ENCODE data around the gene PNLIPRP2.

Gene PNLIPRP2

GRCh38 chr10:116594525-116595035 lies 26.2 kb upstream of the PNLIPRP2 start:
- no peak for TF ChIP-seq FOXP2 (optimal IDR thresholded peaks at IDR 0.05; ENCODE audit: control extremely low read depth, extremely low read length, insufficient read depth)
- Histone ChIP-seq H3K9ac (ENCODE audit: insufficient read length) (no peak overlapping the region), H3K9me3 (ENCODE audit: low read depth, low read length) (no peaks in the 10 kb centered on the region), H3K27ac (no peak overlapping the region), H3K4me3 (no peak overlapping the region), H3K36me3 (ENCODE audit: insufficient read depth, low read length) (no peaks in the 10 kb centered on the region)
- no peak for DNase-seq (ENCODE audit: low read depth, low spot score)

GRCh38 chr10:116596062-116596461 lies 24.7 kb upstream of the PNLIPRP2 start:
- Histone ChIP-seq H3K36me3 (ENCODE audit: insufficient read depth, low read length) (no peaks in the 10 kb centered on the region), H3K27ac (no peak overlapping the region), H3K4me3 (no peak overlapping the region), H3K9ac (ENCODE audit: insufficient read length) (no peak overlapping the region), H3K9me3 (ENCODE audit: low read depth, low read length) (no peaks in the 10 kb centered on the region)
- TF ChIP-seq EZH2 (IDR thresholded peaks at IDR 0.05): no peak
- no peak for DNase-seq (ENCODE audit: low read depth, low spot score)

- DNase-seq (ENCODE audit: low read depth, low spot score): no peak
- Histone ChIP-seq H3K4me3 (no peak overlapping the region), H3K9me3 (ENCODE audit: low read depth, low read length) (no peaks in the 10 kb centered on the region), H3K9ac (ENCODE audit: insufficient read length) (no peak overlapping the region), H3K36me3 (ENCODE audit: insufficient read depth, low read length) (no peaks in the 10 kb centered on the region), H3K27ac (no peak overlapping the region)
- TF ChIP-seq POLR2AphosphoS5 (IDR thresholded peaks at IDR 0.05; ENCODE audit: borderline replicate concordance, low read depth, low read length) (no peak), EZH2 (IDR thresholded peaks at IDR 0.05) (no peak), FOXP2 (optimal IDR thresholded peaks at IDR 0.05; ENCODE audit: control extremely low read depth, extremely low read length, insufficient read depth) (no peak)
Measured at GRCh38 chr10:116597543-116597942, 23.2 kb upstream of the PNLIPRP2 start.

DNA sequence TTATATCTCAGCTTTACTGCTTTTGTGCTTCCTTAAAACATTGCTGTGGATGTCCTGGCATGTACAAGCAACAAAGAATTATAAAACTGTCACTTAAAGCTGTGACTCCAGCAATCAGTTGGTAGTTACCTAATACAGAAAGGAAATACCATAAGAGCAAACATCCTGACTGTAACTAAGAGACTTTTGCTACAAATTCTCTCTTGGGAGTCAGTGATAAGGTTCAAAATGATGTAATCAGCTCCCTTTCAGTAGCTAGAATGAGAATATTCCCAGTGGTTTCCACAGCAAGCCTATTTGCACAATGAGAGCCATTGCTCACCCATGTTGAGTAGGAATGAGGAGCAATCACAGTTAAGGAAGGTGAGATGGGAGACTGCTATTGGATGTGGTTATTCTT lies 22.4 kb upstream of the PNLIPRP2 start:
- H3K9me3 ChIP-seq (ENCODE audit: low read depth, low read length): no peaks in the 10 kb centered on the region
- no peak for DNase-seq (ENCODE audit: low read depth, low spot score)
- no peak overlapping the region for H3K9ac ChIP-seq (ENCODE audit: insufficient read length)
- TF ChIP-seq POLR2AphosphoS5 (IDR thresholded peaks at IDR 0.05; ENCODE audit: borderline replicate concordance, low read depth, low read length): no peak
- no peak for TF ChIP-seq FOXP2 (optimal IDR thresholded peaks at IDR 0.05; ENCODE audit: control extremely low read depth, extremely low read length, insufficient read depth)
- TF ChIP-seq EZH2 (IDR thresholded peaks at IDR 0.05): no peak
- no peak overlapping the region for H3K4me3 ChIP-seq
- no peaks in the 10 kb centered on the region for H3K36me3 ChIP-seq (ENCODE audit: insufficient read depth, low read length)
- H3K27ac ChIP-seq: no peak overlapping the region

DNA sequence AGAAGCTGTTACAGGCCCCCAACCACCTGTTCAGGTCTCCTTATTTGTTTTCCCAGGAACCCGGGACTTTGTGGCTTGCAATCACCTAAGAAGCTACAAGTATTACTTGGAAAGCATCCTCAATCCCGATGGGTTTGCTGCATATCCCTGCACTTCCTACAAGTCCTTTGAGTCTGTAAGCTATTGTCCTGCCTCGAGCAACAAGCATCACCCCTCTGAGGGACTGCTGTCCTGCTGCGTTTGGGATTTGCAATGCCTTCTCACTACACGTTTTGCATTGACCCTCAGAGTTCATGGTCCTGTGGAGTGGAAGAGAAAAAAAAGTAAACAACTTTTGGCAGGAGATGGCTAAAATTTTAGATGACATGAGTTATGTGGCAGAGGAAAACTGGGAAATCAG lies 20.8 kb upstream of the PNLIPRP2 start:
- Histone ChIP-seq H3K4me3 (no peak overlapping the region), H3K9ac (ENCODE audit: insufficient read length) (no peak overlapping the region), H3K27ac (no peak overlapping the region), H3K36me3 (ENCODE audit: insufficient read depth, low read length) (no peaks in the 10 kb centered on the region), H3K9me3 (ENCODE audit: low read depth, low read length) (no peaks in the 10 kb centered on the region)
- DNase-seq (ENCODE audit: low read depth, low spot score): no peak
- TF ChIP-seq EZH2 (IDR thresholded peaks at IDR 0.05) (no peak), FOXP2 (optimal IDR thresholded peaks at IDR 0.05; ENCODE audit: control extremely low read depth, extremely low read length, insufficient read depth) (no peak), POLR2AphosphoS5 (IDR thresholded peaks at IDR 0.05; ENCODE audit: borderline replicate concordance, low read depth, low read length) (no peak)

DNA sequence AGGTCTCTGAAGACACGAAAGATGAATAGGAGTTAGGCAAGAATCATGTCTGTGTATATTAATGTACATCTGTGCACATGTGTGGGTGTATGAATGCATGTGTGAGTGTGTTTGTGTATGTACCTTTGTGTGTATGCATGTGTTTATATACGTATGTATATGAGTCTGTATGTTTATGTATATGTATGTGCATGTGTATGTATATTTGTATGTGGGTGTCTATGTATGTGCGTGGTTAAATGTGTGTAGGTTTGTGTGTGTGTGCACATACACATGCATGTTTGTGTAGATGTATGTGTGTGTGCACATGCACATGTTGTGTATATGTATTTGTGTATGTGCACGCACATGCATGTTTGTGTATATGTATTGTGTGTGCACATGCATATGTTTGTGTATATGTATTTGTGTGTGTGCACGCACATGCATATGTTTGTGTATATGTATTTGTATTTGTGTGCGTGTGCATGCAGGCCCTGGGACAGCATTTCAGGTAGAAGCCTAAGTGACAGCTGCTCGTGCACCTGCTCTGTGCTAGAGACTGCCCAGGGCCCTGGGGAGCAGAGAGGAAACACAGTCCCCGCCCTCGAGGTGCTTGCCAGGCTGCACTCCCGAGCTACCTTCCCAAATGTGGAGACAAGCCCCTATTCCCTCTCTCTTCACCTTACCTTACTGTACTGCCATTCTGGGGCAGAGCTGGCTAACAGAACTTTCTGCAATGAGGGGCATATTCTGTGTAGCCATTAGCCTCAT lies 17.9 kb upstream of the PNLIPRP2 start:
- TF ChIP-seq POLR2AphosphoS5 (IDR thresholded peaks at IDR 0.05; ENCODE audit: borderline replicate concordance, low read depth, low read length): no peak
- no peak for TF ChIP-seq EZH2 (IDR thresholded peaks at IDR 0.05)
- TF ChIP-seq FOXP2 (optimal IDR thresholded peaks at IDR 0.05; ENCODE audit: control extremely low read depth, extremely low read length, insufficient read depth): no peak
- Histone ChIP-seq H3K4me3 (no peak overlapping the region), H3K36me3 (ENCODE audit: insufficient read depth, low read length) (no peaks in the 10 kb centered on the region), H3K9me3 (ENCODE audit: low read depth, low read length) (no peaks in the 10 kb centered on the region), H3K9ac (ENCODE audit: insufficient read length) (no peak overlapping the region), H3K27ac (no peak overlapping the region)
- no peak for DNase-seq (ENCODE audit: low read depth, low spot score)

- Histone ChIP-seq H3K36me3 (ENCODE audit: insufficient read depth, low read length) (no peaks in the 10 kb centered on the region), H3K4me3 (no peak overlapping the region), H3K9ac (ENCODE audit: insufficient read length) (no peak overlapping the region), H3K27ac (no peak overlapping the region), H3K9me3 (ENCODE audit: low read depth, low read length) (no peaks in the 10 kb centered on the region)
- no peak for TF ChIP-seq EZH2 (IDR thresholded peaks at IDR 0.05)
- no peak for TF ChIP-seq POLR2AphosphoS5 (IDR thresholded peaks at IDR 0.05; ENCODE audit: borderline replicate concordance, low read depth, low read length)
- TF ChIP-seq FOXP2 (optimal IDR thresholded peaks at IDR 0.05; ENCODE audit: control extremely low read depth, extremely low read length, insufficient read depth): no peak
- no peak for DNase-seq (ENCODE audit: low read depth, low spot score)
Measured at GRCh38 chr10:116606061-116606483, 14.7 kb upstream of the PNLIPRP2 start.

DNA sequence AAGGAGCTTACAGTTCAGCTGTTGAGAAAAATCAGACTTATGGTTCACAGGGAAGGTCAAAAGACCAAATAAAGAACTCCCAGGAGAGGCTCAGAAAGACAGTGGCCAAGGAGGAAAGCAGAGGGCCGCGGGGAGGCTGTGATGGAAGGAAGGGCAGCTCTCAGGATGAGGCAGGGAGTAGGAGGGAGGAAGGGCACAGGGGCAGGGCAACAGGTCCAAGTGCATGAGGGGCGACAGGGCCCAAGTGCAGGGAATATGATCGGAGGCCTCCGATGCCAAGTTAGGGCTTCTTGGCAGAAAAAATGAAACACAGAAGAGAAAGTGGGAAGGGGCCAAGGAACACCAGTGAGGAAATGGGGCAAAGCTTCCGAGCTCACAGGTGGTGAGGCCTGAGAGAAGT lies 13.4 kb upstream of the PNLIPRP2 start:
- Histone ChIP-seq H3K9ac (ENCODE audit: insufficient read length) (no peak overlapping the region), H3K4me3 (no peak overlapping the region), H3K36me3 (ENCODE audit: insufficient read depth, low read length) (no peaks in the 10 kb centered on the region), H3K27ac (no peak overlapping the region), H3K9me3 (ENCODE audit: low read depth, low read length) (no peaks in the 10 kb centered on the region)
- no peak for DNase-seq (ENCODE audit: low read depth, low spot score)
- no peak for TF ChIP-seq EZH2 (IDR thresholded peaks at IDR 0.05)
- TF ChIP-seq FOXP2 (optimal IDR thresholded peaks at IDR 0.05; ENCODE audit: control extremely low read depth, extremely low read length, insufficient read depth): no peak
- TF ChIP-seq POLR2AphosphoS5 (IDR thresholded peaks at IDR 0.05; ENCODE audit: borderline replicate concordance, low read depth, low read length): no peak

All from SK-N-MC (cell line).